Transverse colon (tissue), 4 donors: Measurements from ENCODE around the gene MYH10.

Experiments used
- POLR2AphosphoS5 ChIP-seq, 3 donors: sonication (generic); formaldehyde crosslinking; IDR thresholded peaks; one replicate each; pipeline ENCODE4 v1.6.1; 2016; ENCODE audit warnings: antibody characterized with exemption in 3 of 3
- TF ChIP-seq, protein P1 (sequence below), 5 experiments: fragments of 200-600 bp in 3 of 5; fragments of 450-650 bp in 2 of 5; sonication (generic) in 3 of 5; IDR thresholded peaks; 1 replicate in 2 of 5; 2 replicates in 3 of 5; pipeline ENCODE4 v1.5.1; 2016 to 2017; ENCODE audit warnings: antibody characterized with exemption in 5 of 5, inconsistent platforms in 3 of 5, mild to moderate bottlenecking in 2 of 5, moderate library complexity in 1 of 5

DNA sequence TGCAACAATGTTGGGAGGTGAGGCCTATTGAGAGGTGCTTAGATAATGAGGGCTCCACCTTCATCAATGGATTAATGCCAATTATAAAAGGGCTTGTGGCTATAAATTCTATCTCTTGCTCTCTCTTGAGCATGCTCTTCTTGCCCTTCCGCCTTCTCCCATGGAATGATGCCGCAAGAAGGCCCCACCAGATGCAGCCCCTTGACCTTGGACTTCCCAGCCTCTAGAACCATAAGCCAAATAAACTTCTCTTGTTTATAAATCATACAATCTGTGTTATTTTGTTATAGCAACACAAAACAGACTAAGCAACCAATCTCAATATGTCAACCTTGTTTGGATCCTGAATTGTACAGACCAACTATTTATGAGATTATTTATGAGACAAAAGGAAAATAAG, 20.0 kb downstream of the MYH10 start:
- TF ChIP-seq, protein P1, sequence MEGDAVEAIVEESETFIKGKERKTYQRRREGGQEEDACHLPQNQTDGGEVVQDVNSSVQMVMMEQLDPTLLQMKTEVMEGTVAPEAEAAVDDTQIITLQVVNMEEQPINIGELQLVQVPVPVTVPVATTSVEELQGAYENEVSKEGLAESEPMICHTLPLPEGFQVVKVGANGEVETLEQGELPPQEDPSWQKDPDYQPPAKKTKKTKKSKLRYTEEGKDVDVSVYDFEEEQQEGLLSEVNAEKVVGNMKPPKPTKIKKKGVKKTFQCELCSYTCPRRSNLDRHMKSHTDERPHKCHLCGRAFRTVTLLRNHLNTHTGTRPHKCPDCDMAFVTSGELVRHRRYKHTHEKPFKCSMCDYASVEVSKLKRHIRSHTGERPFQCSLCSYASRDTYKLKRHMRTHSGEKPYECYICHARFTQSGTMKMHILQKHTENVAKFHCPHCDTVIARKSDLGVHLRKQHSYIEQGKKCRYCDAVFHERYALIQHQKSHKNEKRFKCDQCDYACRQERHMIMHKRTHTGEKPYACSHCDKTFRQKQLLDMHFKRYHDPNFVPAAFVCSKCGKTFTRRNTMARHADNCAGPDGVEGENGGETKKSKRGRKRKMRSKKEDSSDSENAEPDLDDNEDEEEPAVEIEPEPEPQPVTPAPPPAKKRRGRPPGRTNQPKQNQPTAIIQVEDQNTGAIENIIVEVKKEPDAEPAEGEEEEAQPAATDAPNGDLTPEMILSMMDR (IDR thresholded peaks at IDR 0.05), result no peak
- TF ChIP-seq POLR2AphosphoS5 (IDR thresholded peaks at IDR 0.05), result no peak
